GM12875 (cell line): ENCODE data around the gene LDLRAD3.

Experiments
- H3K4me3 ChIP-seq: one replicate; pipeline ENCODE4 v1.5.1; 2011; ENCODE audit warnings: low read depth, low read length, control low read depth
- CTCF ChIP-seq: IDR thresholded peaks from 2 replicates; pipeline ENCODE4 v1.5.1; 2011; ENCODE audit warnings: low read depth, mild to moderate bottlenecking, control low read depth, inconsistent platforms, low read length, moderate library complexity, borderline replicate concordance; ENCODE audit not compliant: insufficient read depth

LDLRAD3 gene

GRCh38 chr11:36240173-36240572, 296.3 kb downstream of the LDLRAD3 start:
- no peak for TF ChIP-seq CTCF
- H3K4me3 ChIP-seq, result no peak overlapping the region

- TF ChIP-seq CTCF, result no peak
- no peak overlapping the region for H3K4me3 ChIP-seq
Measured at GRCh38 chr11:36240801-36241200, 296.9 kb downstream of the LDLRAD3 start.

- TF ChIP-seq CTCF, result no peak
- H3K4me3 ChIP-seq, result no peak overlapping the region
Measured at GRCh38 chr11:36241497-36241896, 297.6 kb downstream of the LDLRAD3 start.

GRCh38 chr11:36243641-36244040, 299.8 kb downstream of the LDLRAD3 start:
- no peak for TF ChIP-seq CTCF

GRCh38 chr11:36247493-36247892, 303.6 kb downstream of the LDLRAD3 start:
- TF ChIP-seq CTCF, result no peak

More at GRCh38 chr11:36243641-36244040, 299.8 kb downstream of the LDLRAD3 start:
- no peak overlapping the region for H3K4me3 ChIP-seq

GRCh38 chr11:36248436-36248835, 304.6 kb downstream of the LDLRAD3 start:
- TF ChIP-seq CTCF, result no peak
- H3K4me3 ChIP-seq, result no peak overlapping the region

More at GRCh38 chr11:36247493-36247892, 303.6 kb downstream of the LDLRAD3 start:
- no peak overlapping the region for H3K4me3 ChIP-seq

GRCh38 chr11:36249246-36249645, 305.4 kb downstream of the LDLRAD3 start:
- no peak overlapping the region for H3K4me3 ChIP-seq
- no peak for TF ChIP-seq CTCF
